ENCODE results near the gene TGFBR3.
A peak's percentile ranks its signal among the peaks of the same experiment; 100 is the strongest.
"Not testable (repeated sequence)": the region's sequence is repeated elsewhere in the genome, so short reads cannot be mapped to it uniquely, and the experiment has no call there.

The TGFBR3 gene

GRCh38 chr1:91670781-91671180, 215.2 kb downstream of the TGFBR3 start:
- no peak overlapping the region for H3K4me3 ChIP-seq (ENCODE audit: low read depth in 1 of 2, low read length in 2 of 2)
- no peak overlapping the region for H3K27ac ChIP-seq (ENCODE audit: low read length)
- H3K4me1 ChIP-seq (ENCODE audit: control insufficient read depth in 1 of 2, insufficient read depth in 2 of 2, low read length in 2 of 2) = no peaks in the 10 kb centered on the region

GRCh38 chr1:91669584-91670350, 216.2 kb downstream of the TGFBR3 start:
- Histone ChIP-seq H3K9me3 (ENCODE audit: control insufficient read depth in 1 of 2, low read length in 2 of 2) (no peaks in the 10 kb centered on the region), H3K27ac (ENCODE audit: low read length) (no peak overlapping the region), H3K36me3 (ENCODE audit: control insufficient read depth in 1 of 2, insufficient read depth in 2 of 2, low read length in 2 of 2) (no peaks in the 10 kb centered on the region), H3K4me3 (ENCODE audit: low read depth in 1 of 2, low read length in 2 of 2) (no peak overlapping the region), H3K4me1 (ENCODE audit: control insufficient read depth in 1 of 2, insufficient read depth in 2 of 2, low read length in 2 of 2) (no peaks in the 10 kb centered on the region), H3K27me3 (ENCODE audit: low read depth, low read length) (no peaks in the 10 kb centered on the region)

More at GRCh38 chr1:91670781-91671180, 215.2 kb downstream of the TGFBR3 start:
- Histone ChIP-seq H3K9me3 (ENCODE audit: control insufficient read depth in 1 of 2, low read length in 2 of 2) (no peaks in the 10 kb centered on the region), H3K36me3 (ENCODE audit: control insufficient read depth in 1 of 2, insufficient read depth in 2 of 2, low read length in 2 of 2) (no peaks in the 10 kb centered on the region), H3K27me3 (ENCODE audit: low read depth, low read length) (no peaks in the 10 kb centered on the region)

- not testable (repeated sequence) for H3K4me1 ChIP-seq (ENCODE audit: control insufficient read depth in 1 of 2, insufficient read depth in 2 of 2, low read length in 2 of 2); H3K27ac ChIP-seq (ENCODE audit: low read length); H3K4me3 ChIP-seq (ENCODE audit: low read depth in 1 of 2, low read length in 2 of 2); H3K27me3 ChIP-seq (ENCODE audit: low read depth, low read length); H3K36me3 ChIP-seq (ENCODE audit: control insufficient read depth in 1 of 2, insufficient read depth in 2 of 2, low read length in 2 of 2); H3K9me3 ChIP-seq (ENCODE audit: control insufficient read depth in 1 of 2, low read length in 2 of 2)
These were observed 219.3 kb downstream of the TGFBR3 start for GRCh38 chr1:91666651-91667050.

- H3K36me3 ChIP-seq (ENCODE audit: control insufficient read depth in 1 of 2, insufficient read depth in 2 of 2, low read length in 2 of 2) = no peaks in the 10 kb centered on the region
- H3K27ac ChIP-seq (ENCODE audit: low read length) = no peak overlapping the region
- H3K4me1 ChIP-seq (ENCODE audit: control insufficient read depth in 1 of 2, insufficient read depth in 2 of 2, low read length in 2 of 2) = no peaks in the 10 kb centered on the region
- no peaks in the 10 kb centered on the region for H3K27me3 ChIP-seq (ENCODE audit: low read depth, low read length)
- peaks cover 0 to 5% of the 10 kb centered on the region in 2 donors for H3K9me3 ChIP-seq (ENCODE audit: control insufficient read depth in 1 of 2, low read length in 2 of 2)
- no peak overlapping the region for H3K4me3 ChIP-seq (ENCODE audit: low read depth in 1 of 2, low read length in 2 of 2)
These were observed 224.8 kb downstream of the TGFBR3 start for GRCh38 chr1:91661121-91661520.

- Histone ChIP-seq H3K4me3 (ENCODE audit: low read depth in 1 of 2, low read length in 2 of 2) (no peak overlapping the region), H3K27ac (ENCODE audit: low read length) (no peak overlapping the region), H3K9me3 (ENCODE audit: control insufficient read depth in 1 of 2, low read length in 2 of 2) (peaks cover 0 to 5% of the 10 kb centered on the region in 2 donors), H3K4me1 (ENCODE audit: control insufficient read depth in 1 of 2, insufficient read depth in 2 of 2, low read length in 2 of 2) (no peaks in the 10 kb centered on the region), H3K36me3 (ENCODE audit: control insufficient read depth in 1 of 2, insufficient read depth in 2 of 2, low read length in 2 of 2) (no peaks in the 10 kb centered on the region), H3K27me3 (ENCODE audit: low read depth, low read length) (no peaks in the 10 kb centered on the region)
These were observed 225.2 kb downstream of the TGFBR3 start for GRCh38 chr1:91660708-91661107.

- Histone ChIP-seq H3K27me3 (ENCODE audit: low read depth, low read length) (no peaks in the 10 kb centered on the region), H3K4me3 (ENCODE audit: low read depth in 1 of 2, low read length in 2 of 2) (no peak overlapping the region), H3K4me1 (ENCODE audit: control insufficient read depth in 1 of 2, insufficient read depth in 2 of 2, low read length in 2 of 2) (no peaks in the 10 kb centered on the region), H3K36me3 (ENCODE audit: control insufficient read depth in 1 of 2, insufficient read depth in 2 of 2, low read length in 2 of 2) (no peaks in the 10 kb centered on the region), H3K27ac (ENCODE audit: low read length) (no peak overlapping the region), H3K9me3 (ENCODE audit: control insufficient read depth in 1 of 2, low read length in 2 of 2) (peaks cover 0 to 5% of the 10 kb centered on the region in 2 donors)
These were observed 230.0 kb downstream of the TGFBR3 start for GRCh38 chr1:91655912-91656449.

GRCh38 chr1:91653183-91653582, 232.8 kb downstream of the TGFBR3 start:
- H3K36me3 ChIP-seq (ENCODE audit: control insufficient read depth in 1 of 2, insufficient read depth in 2 of 2, low read length in 2 of 2) = no peaks in the 10 kb centered on the region
- H3K4me3 ChIP-seq (ENCODE audit: low read depth in 1 of 2, low read length in 2 of 2) = no peak overlapping the region
- no peaks in the 10 kb centered on the region for H3K4me1 ChIP-seq (ENCODE audit: control insufficient read depth in 1 of 2, insufficient read depth in 2 of 2, low read length in 2 of 2)
- no peaks in the 10 kb centered on the region for H3K9me3 ChIP-seq (ENCODE audit: control insufficient read depth in 1 of 2, low read length in 2 of 2)
- no peak overlapping the region for H3K27ac ChIP-seq (ENCODE audit: low read length)
- H3K27me3 ChIP-seq (ENCODE audit: low read depth, low read length) = no peaks in the 10 kb centered on the region

GRCh38 chr1:91651661-91652071, 234.3 kb downstream of the TGFBR3 start:
- no peaks in the 10 kb centered on the region for H3K9me3 ChIP-seq (ENCODE audit: control insufficient read depth in 1 of 2, low read length in 2 of 2)
- H3K4me3 ChIP-seq (ENCODE audit: low read depth in 1 of 2, low read length in 2 of 2) = no peak overlapping the region
- peak overlapping the region; percentile 60 for H3K27ac ChIP-seq (ENCODE audit: low read length)
- no peaks in the 10 kb centered on the region for H3K4me1 ChIP-seq (ENCODE audit: control insufficient read depth in 1 of 2, insufficient read depth in 2 of 2, low read length in 2 of 2)
- H3K36me3 ChIP-seq (ENCODE audit: control insufficient read depth in 1 of 2, insufficient read depth in 2 of 2, low read length in 2 of 2) = no peaks in the 10 kb centered on the region
- H3K27me3 ChIP-seq (ENCODE audit: low read depth, low read length) = no peaks in the 10 kb centered on the region

GRCh38 chr1:91651243-91651642, 234.7 kb downstream of the TGFBR3 start:
- H3K4me1 ChIP-seq (ENCODE audit: control insufficient read depth in 1 of 2, insufficient read depth in 2 of 2, low read length in 2 of 2) = no peaks in the 10 kb centered on the region
- H3K27me3 ChIP-seq (ENCODE audit: low read depth, low read length) = no peaks in the 10 kb centered on the region
- H3K36me3 ChIP-seq (ENCODE audit: control insufficient read depth in 1 of 2, insufficient read depth in 2 of 2, low read length in 2 of 2) = no peaks in the 10 kb centered on the region
- no peaks in the 10 kb centered on the region for H3K9me3 ChIP-seq (ENCODE audit: control insufficient read depth in 1 of 2, low read length in 2 of 2)
- H3K27ac ChIP-seq (ENCODE audit: low read length) = peak overlapping the region; percentile 60
- no peak overlapping the region for H3K4me3 ChIP-seq (ENCODE audit: low read depth in 1 of 2, low read length in 2 of 2)

GRCh38 chr1:91650764-91651163, 235.2 kb downstream of the TGFBR3 start:
- H3K36me3 ChIP-seq (ENCODE audit: control insufficient read depth in 1 of 2, insufficient read depth in 2 of 2, low read length in 2 of 2) = no peaks in the 10 kb centered on the region
- no peaks in the 10 kb centered on the region for H3K27me3 ChIP-seq (ENCODE audit: low read depth, low read length)
- H3K4me1 ChIP-seq (ENCODE audit: control insufficient read depth in 1 of 2, insufficient read depth in 2 of 2, low read length in 2 of 2) = no peaks in the 10 kb centered on the region
- H3K9me3 ChIP-seq (ENCODE audit: control insufficient read depth in 1 of 2, low read length in 2 of 2) = no peaks in the 10 kb centered on the region
- no peak overlapping the region for H3K4me3 ChIP-seq (ENCODE audit: low read depth in 1 of 2, low read length in 2 of 2)
- peak overlapping the region; percentile 60 for H3K27ac ChIP-seq (ENCODE audit: low read length)

GRCh38 chr1:91647061-91647460, 238.9 kb downstream of the TGFBR3 start:
- Histone ChIP-seq H3K4me3 (ENCODE audit: low read depth in 1 of 2, low read length in 2 of 2) (no peak overlapping the region), H3K27ac (ENCODE audit: low read length) (no peak overlapping the region), H3K9me3 (ENCODE audit: control insufficient read depth in 1 of 2, low read length in 2 of 2) (no peaks in the 10 kb centered on the region), H3K36me3 (ENCODE audit: control insufficient read depth in 1 of 2, insufficient read depth in 2 of 2, low read length in 2 of 2) (no peaks in the 10 kb centered on the region), H3K4me1 (ENCODE audit: control insufficient read depth in 1 of 2, insufficient read depth in 2 of 2, low read length in 2 of 2) (no peaks in the 10 kb centered on the region), H3K27me3 (ENCODE audit: low read depth, low read length) (no peaks in the 10 kb centered on the region)

GRCh38 chr1:91645031-91645430, 240.9 kb downstream of the TGFBR3 start:
- no peaks in the 10 kb centered on the region for H3K36me3 ChIP-seq (ENCODE audit: control insufficient read depth in 1 of 2, insufficient read depth in 2 of 2, low read length in 2 of 2)
- no peaks in the 10 kb centered on the region for H3K9me3 ChIP-seq (ENCODE audit: control insufficient read depth in 1 of 2, low read length in 2 of 2)
- no peaks in the 10 kb centered on the region for H3K4me1 ChIP-seq (ENCODE audit: control insufficient read depth in 1 of 2, insufficient read depth in 2 of 2, low read length in 2 of 2)
- H3K27me3 ChIP-seq (ENCODE audit: low read depth, low read length) = no peaks in the 10 kb centered on the region
- H3K27ac ChIP-seq (ENCODE audit: low read length) = no peak overlapping the region
- H3K4me3 ChIP-seq (ENCODE audit: low read depth in 1 of 2, low read length in 2 of 2) = no peak overlapping the region

Data from muscle layer of duodenum (tissue), 2 donors.